ENCODE measurements around the gene SUPT4H1. TPM values are rescaled to one million over a fixed set of nuclear protein-coding genes. Genes with fewer than 3 reads are reported as not detected.
A peak's percentile ranks its signal among the peaks of the same experiment; 100 is the strongest.

Gene SUPT4H1
- total and polyA plus RNA-seq, 9 of the 15 experiments (the other 6 are each of a cell fraction or from before 2014, with no cell fraction given): 62.1 to 320 (median 117) TPM

DNA sequence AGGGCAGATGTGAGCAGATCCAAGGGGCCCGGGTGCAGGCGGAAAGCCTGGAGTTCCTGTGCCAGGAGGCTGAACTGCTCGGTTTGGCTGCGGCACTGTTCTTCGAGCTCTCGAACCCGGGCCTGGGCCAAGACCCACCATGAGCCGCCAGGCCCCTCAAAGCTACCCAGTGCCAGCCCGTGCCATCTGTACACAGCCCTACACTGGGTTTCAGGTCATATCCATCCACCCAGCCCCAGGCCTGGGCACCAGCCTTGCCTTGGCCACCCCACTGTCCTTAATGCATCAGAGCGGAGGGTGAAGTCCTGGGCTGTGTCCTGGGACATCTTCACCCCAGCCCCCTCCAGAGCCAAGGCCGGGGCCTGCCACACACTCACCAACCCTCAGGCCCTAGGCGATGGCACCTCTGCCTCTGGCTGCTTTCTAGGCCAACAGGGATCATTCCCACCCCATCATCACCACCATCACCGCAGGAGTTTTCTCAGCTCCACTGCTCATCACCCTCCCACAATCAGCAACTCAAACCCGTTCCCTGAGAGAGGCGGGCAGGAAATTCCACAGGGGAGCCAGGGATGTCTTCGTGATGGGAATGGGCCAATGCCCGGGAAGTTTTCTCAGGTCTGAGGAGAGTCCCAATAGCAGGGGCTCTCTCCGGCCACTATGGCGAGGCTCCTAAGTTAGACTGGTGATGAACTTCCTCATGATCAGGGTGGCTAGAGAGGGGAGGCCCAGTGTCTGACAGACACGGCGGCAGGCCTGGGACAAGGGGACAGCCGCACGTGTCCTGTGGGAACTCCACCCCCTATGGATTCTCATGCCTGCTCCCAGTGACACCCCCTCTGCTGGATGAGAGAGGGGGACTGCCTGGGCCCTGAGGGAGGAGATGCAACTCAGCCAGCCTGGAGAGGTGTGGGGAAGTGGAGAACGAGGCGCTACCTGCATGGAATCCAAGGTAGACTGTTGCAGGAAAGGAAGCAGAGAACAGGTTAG lies 32.5 kb downstream of the SUPT4H1 start:
- Histone ChIP-seq H4K20me1 (replicated peaks; ENCODE audit: control insufficient read depth, insufficient read depth, low read length) (no peaks in the 10 kb centered on the region), H2AFZ (ENCODE audit: low read depth, low read length) (no peak overlapping the region), H3K4me1 (replicated peaks in 1 of 2; ENCODE audit: control insufficient read depth in 2 of 2, insufficient read depth in 2 of 2, low read length in 2 of 2) (peaks cover 0 to 32% of the 10 kb centered on the region in 2 experiments; a peak in 3 of 5 replicates), H3K4me2 (ENCODE audit: insufficient read depth, low read length) (no peak overlapping the region), H3K79me2 (ENCODE audit: control insufficient read depth, insufficient read depth, low read length) (no peaks in the 10 kb centered on the region), H3K9ac (ENCODE audit: insufficient read depth in 1 of 2, low read depth in 2 of 2, low read length in 2 of 2) (peak overlapping the region in 1 of 2 experiments; percentile 11; a peak in 2 of 4 replicates), H3K36me3 (ENCODE audit: control insufficient read depth, insufficient read depth, low read length) (no peaks in the 10 kb centered on the region), H3K27me3 (ENCODE audit: control insufficient read depth in 2 of 2, insufficient read depth in 2 of 2, low read length in 2 of 2) (no peaks in the 10 kb centered on the region), H3K9me3 (replicated peaks; ENCODE audit: control insufficient read depth, insufficient read depth, low read depth, low read length) (no peaks in the 10 kb centered on the region), H3K4me3 (no peak overlapping the region), H3K9me1 (ENCODE audit: control insufficient read depth, insufficient read depth, low read length) (no peaks in the 10 kb centered on the region), H3K27ac (ENCODE audit: extremely low read depth, low read depth, low read length) (no peak overlapping the region)
- BruUV-seq (replicated peaks): no TSS peak
- FAIRE-seq (no peak), ATAC-seq (no peak), DNase-seq (ENCODE audit: extremely low read depth in 1 of 4, low spot score in 3 of 4) (no peak)
- POLR2A ChIA-PET: interaction anchor here (0.6 to 1.1 kb wide), 4 partner anchors 13 to 311 kb away, joined by 3 to 4 read pairs (median 4); no protein-coding TSS in a partner anchor
- intact Hi-C loops (cut with micrococcal nuclease): no loop called here
- 72% methylated on average over 22 of the region's 25 CpGs for WGBS (ENCODE audit: insufficient coverage, low coverage, missing lambda C conversion rate)
- CTCF ChIA-PET (ENCODE audit: low intra/inter-chr PET ratio): interaction anchor here (0.7 kb wide), 1 partner anchor 132 kb away, joined by 3 read pairs; no protein-coding TSS in a partner anchor
- in situ Hi-C loops (cut with MboI): no loop called here
- TF ChIP-seq NEUROD1 (IDR thresholded peaks at IDR 0.05; ENCODE audit: borderline replicate concordance, low read depth, low read length, partially characterized antibody) (no peak), NR2C2 (CRISPR knock-in tag; IDR thresholded peaks at IDR 0.05) (no peak), NR2C2 (tag; IDR thresholded peaks at IDR 0.05) (no peak), MXD1 (CRISPR knock-in tag; IDR thresholded peaks at IDR 0.05; ENCODE audit: borderline replicate concordance, poor library complexity, severe bottlenecking) (no peak), HMG20A (CRISPR knock-in tag; conservative IDR thresholded peaks at IDR 0.05) (no peak), CREBBP (IDR thresholded peaks at IDR 0.05; ENCODE audit: low read depth, low read length) (no peak), HBP1 (CRISPR knock-in tag; IDR thresholded peaks at IDR 0.05) (no peak), KHSRP (IDR thresholded peaks at IDR 0.05) (no peak), ZSCAN32 (CRISPR knock-in tag; IDR thresholded peaks at IDR 0.05) (no peak), MCM5 (IDR thresholded peaks at IDR 0.05; ENCODE audit: low read depth) (no peak), DEAF1 (CRISPR knock-in tag; IDR thresholded peaks at IDR 0.05) (no peak), JUND (IDR thresholded peaks at IDR 0.05; ENCODE audit: borderline replicate concordance, low read depth, low read length) (no peak), JUND (tag; IDR thresholded peaks at IDR 0.05; ENCODE audit: borderline replicate concordance, low read depth, low read length) (no peak), ZBTB8A (IDR thresholded peaks at IDR 0.05; ENCODE audit: partially characterized antibody) (no peak), ZNF586 (CRISPR knock-in tag; conservative IDR thresholded peaks at IDR 0.05) (no peak), TCF7L2 (IDR thresholded peaks at IDR 0.05; ENCODE audit: low read depth, low read length) (no peak)
- TF ChIP-seq, protein P1, sequence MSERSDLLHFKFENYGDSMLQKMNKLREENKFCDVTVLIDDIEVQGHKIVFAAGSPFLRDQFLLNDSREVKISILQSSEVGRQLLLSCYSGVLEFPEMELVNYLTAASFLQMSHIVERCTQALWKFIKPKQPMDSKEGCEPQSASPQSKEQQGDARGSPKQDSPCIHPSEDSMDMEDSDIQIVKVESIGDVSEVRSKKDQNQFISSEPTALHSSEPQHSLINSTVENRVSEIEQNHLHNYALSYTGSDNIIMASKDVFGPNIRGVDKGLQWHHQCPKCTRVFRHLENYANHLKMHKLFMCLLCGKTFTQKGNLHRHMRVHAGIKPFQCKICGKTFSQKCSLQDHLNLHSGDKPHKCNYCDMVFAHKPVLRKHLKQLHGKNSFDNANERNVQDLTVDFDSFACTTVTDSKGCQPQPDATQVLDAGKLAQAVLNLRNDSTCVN (CRISPR knock-in tag; IDR thresholded peaks at IDR 0.05): no peak
